A549 (cell line): ENCODE measurements around the gene ZNF638.

Experiments
- CTCF ChIP-seq: fragments of >200 bp; sonication (Bioruptor Twin); formaldehyde crosslinking; IDR thresholded peaks from 3 replicates; pipeline ENCODE4 v1.5.1; 2016
- HES2 ChIP-seq: fragments of >200 bp; sonication (Bioruptor Twin); formaldehyde crosslinking; IDR thresholded peaks from 2 replicates; pipeline ENCODE4 v1.6.1; 2016
- MAX ChIP-seq: IDR thresholded peaks from 2 replicates; pipeline ENCODE4 v1.6.1; 2012
- MAZ ChIP-seq: fragments of 150-350 bp; IDR thresholded peaks from 2 replicates; pipeline ENCODE4 v1.6.1; 2014; ENCODE audit warnings: antibody characterized with exemption, low read depth, low read length, borderline replicate concordance
- POLR2A ChIP-seq: IDR thresholded peaks from 2 replicates; pipeline ENCODE4 v1.6.1; 2012; ENCODE audit warnings: mild to moderate bottlenecking, low read length
- REST ChIP-seq: fragments of 200-600 bp; sonication (generic); IDR thresholded peaks from 2 replicates; pipeline ENCODE4 v1.6.1; 2016; ENCODE audit warnings: antibody characterized with exemption, mild to moderate bottlenecking, moderate library complexity
- RFX5 ChIP-seq: fragments of 450-650 bp; IDR thresholded peaks from 2 replicates; pipeline ENCODE4 v1.7.1; 2014; ENCODE audit warnings: antibody characterized with exemption, mild to moderate bottlenecking, moderate library complexity
- ZFP36 ChIP-seq: fragments of 450-650 bp; IDR thresholded peaks from 2 replicates; pipeline ENCODE4 v1.6.1; 2014; ENCODE audit warnings: borderline replicate concordance; ENCODE audit not compliant: partially characterized antibody

GRCh38 chr2:71466301-71467179 is 135.0 kb downstream of the ZNF638 start:
- TF ChIP-seq ZFP36 (no peak), CTCF (no peak), MAZ (no peak), POLR2A (no peak), REST (no peak), RFX5 (no peak), MAX (peak; percentile 39; the same call in 1 of the 2 replicates), HES2 (no peak)
